Ammon's horn (tissue), 1 donor: ENCODE data around the gene UNC5CL.

ENCODE experiments used
- DNase-seq: peaks from one replicate; pipeline ENCODE4 v3.0.0-alpha.2; 2016; ENCODE audit warnings: low spot score

Gene UNC5CL

GRCh38 chr6:41062056-41062455 is 23.0 kb upstream of the UNC5CL start:
- DNase-seq: no peak

DNA sequence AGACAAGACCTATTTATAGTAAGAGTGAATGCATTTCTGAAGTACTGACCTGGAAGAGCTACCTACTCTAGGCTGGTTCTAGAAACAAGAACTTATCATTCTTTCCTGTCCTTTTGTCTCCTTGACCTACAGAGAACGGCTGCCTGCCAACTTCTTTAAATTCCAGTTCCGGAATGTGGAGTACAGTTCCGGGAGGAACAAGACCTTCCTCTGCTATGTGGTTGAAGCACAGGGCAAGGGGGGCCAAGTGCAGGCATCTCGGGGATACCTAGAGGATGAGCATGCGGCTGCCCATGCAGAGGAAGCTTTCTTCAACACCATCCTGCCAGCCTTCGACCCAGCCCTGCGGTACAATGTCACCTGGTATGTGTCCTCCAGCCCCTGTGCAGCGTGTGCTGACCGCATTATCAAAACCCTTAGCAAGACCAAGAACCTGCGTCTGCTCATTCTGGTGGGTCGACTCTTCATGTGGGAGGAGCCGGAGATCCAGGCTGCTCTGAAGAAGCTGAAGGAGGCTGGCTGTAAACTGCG is 22.2 kb upstream of the UNC5CL start:
- no peak for DNase-seq

GRCh38 chr6:41059556-41059955 is 20.5 kb upstream of the UNC5CL start:
- no peak for DNase-seq

DNA sequence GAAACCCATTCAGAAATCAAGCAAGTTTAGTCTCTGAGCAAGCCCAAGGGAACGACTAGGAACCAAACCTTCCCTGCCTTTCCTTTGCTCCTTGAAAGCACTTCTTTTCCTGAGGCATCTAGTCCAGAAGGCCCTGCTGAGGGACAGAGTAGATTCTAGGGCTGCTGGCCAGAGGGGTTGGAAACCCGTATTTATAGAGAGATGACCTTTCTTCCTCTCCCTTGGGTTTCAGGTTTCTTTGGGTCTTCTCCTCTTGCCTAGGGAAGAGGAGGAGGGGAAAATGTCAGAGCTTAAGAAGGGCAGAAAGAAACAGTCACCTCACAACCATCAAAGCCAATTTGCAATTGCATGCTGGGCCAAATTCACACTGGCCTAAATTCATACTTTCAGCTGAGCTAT is 19.8 kb upstream of the UNC5CL start:
- no peak for DNase-seq

DNA sequence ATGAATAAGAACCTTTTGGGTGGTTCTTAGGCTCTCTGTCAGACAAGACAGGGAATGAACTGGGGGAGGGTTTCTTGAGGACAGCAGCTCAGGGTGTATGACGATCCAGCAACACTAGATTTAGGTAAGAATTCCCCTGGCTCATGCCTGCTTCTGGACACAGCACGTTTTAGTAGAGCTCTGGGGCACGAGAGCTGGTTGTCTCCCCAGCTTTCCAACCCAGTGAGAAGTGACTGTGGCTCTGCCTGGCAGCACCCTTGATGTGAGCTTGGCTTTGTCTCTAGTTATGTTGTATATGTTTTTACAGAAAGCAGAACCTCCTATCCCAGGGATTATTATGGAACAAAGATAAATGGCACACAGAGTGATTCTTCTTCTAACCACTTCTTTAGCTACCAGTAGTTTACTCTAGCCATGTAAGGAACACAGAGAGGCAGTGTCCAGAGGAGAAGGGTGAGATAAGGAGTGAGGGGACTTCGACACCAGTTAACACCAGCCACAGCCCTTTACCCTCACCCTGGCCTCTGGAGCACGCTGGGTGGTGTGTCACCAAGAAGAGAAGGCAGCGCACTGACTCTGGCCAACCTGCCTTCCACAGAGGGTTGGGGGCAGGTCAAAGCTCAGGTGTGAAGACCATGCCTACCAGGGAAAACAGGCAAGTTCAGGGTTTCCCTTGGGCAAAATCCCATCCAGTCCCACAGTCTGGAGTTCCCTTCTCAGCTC is 17.9 kb upstream of the UNC5CL start:
- DNase-seq: no peak

GRCh38 chr6:41055149-41055548 is 16.1 kb upstream of the UNC5CL start:
- DNase-seq: no peak

DNA sequence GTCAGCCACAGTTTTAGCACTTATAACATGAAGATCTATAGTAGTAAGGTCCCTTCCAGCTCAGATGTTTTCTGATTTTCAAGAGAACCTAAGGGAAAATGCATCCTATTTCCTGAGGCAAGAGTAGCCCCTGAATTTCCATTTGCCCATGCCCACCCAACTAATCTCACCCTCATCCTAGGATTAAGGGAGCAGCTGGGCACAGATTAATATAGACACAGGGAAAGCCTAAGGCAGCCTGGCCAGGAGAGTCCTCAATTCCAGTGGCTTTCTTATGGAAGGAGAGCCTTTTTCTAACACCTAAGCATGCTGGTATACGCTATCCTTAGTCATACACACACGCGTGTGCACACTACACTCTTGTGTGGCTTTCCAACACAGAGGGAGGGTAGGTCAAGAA is 15.5 kb upstream of the UNC5CL start:
- no peak for DNase-seq

DNA sequence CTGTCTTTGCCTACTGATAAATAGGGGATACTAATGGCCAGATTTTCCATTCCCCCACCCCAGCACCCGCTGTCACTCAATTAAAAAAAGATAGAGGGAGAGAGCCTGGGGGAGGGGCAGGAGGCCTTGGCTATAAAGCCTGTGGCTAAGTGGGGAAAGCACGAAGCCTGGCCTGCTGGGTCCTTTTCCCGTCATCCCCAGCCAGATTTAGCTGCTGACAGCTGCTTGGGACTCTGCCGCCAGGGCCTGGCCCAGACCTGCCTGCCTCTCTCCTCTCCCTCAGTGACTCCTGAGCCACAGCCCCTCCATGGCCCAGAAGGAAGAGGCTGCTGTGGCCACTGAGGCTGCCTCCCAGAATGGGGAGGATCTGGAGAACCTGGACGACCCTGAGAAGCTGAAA is 14.0 kb upstream of the UNC5CL start, which contains the start of gene APOBEC2:
TSS of gene APOBEC2 (plus strand) at position 162 of the 400 bp plus-strand sequence. CDS start at position 308, 146 bp downstream.
- no peak for DNase-seq

DNA sequence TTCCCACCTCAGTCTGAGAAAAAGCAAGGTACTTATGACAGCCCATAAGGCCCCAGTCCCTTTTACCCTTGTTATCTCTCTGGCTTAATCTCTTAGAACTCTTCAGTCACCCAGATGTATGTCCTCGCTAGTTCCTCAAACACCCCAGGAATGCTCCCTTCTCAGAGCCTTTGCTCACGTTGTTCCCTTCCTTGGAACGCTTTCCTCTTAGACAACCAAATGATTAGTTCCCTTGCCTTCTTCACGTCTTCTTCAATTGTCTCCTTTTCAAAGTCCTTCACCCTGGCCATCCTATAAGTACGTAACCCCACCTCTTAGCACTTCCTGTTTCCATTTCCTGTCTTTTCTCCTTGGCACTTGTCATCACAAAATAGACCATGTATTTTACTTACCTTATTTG is 12.9 kb upstream of the UNC5CL start:
- no peak for DNase-seq

DNA sequence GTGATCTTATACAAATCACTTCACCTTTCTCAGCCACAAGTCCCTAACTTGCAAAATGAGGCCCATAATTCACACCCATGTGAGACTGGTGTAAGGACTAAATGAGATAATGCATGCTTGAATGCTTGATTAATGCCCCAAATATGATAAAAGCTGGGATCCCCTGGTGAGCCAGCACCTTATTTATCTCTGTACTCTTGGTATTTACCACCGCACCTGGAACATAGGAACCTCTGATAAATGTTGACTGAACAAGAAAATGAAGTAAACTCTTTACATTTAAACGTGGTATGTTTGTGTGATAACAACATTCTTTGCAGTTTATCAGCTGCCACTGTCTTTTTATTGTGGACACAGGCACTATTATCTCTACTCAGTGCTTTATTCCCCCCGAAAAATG is 11.5 kb upstream of the UNC5CL start:
- no peak for DNase-seq

DNA sequence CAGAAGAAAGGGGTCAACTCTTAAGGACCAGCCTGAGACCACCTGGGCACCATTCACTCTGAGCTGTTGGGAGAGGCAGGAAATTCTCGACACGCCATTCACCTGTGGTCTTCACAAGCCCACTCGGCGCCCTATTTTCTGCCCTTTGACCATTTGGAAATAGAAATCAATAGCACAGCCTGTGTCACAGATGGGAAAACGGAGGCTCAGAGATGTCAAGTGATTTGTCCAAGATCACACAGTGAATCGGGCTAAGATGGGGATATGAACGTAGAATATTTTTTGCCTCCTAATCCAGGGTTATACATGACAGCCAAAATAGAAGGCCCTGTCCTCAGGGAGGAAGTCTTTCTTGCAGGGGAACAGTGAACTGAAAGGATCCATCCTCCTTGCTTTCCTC is 10.9 kb upstream of the UNC5CL start:
- DNase-seq: no peak

DNA sequence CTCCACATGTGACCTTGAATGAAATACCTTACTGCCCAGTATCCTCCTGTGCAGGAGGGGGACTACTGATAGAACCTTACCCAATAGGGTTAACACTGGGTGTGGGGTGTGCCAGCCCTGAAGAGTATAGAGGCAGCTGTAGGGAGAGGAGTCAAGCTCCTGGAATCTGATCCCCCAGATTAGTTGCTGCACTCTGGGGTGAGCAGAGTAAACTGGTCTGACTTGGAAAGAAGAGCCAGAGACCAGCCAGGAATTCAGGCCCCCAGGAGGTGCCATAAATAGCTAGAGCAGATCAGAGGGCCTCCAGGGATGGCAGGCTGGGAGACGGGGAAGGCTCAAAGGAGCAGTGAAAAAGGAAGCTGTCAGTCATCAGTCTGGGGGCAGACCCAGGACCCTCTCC is 10.5 kb upstream of the UNC5CL start:
- no peak for DNase-seq

- DNase-seq: no peak
Observed at GRCh38 chr6:41047745-41048732, 9.0 kb upstream of the UNC5CL start.

- DNase-seq: no peak
Observed at GRCh38 chr6:41047306-41047705, 8.3 kb upstream of the UNC5CL start.

DNA sequence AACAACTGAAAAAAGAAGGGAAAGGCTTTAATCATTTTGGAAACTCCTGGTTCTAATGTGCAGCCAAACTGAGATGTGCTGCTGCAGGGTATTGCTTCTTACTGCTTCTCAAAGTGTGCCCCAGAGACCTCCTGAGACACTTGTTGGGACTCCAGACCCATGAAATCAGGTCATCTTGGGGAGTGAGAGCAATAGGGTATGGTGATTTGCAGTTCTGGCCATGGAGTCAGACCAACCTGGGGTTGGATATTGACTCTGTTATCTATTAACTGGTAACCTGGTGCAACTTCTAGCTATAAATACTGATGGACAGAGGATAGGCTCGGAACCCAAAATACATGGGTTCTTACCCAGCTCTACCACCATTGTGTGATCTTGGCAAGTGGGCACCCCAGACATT is 7.1 kb upstream of the UNC5CL start:
- no peak for DNase-seq

GRCh38 chr6:41045664-41046063 is 6.6 kb upstream of the UNC5CL start:
- DNase-seq: no peak

DNA sequence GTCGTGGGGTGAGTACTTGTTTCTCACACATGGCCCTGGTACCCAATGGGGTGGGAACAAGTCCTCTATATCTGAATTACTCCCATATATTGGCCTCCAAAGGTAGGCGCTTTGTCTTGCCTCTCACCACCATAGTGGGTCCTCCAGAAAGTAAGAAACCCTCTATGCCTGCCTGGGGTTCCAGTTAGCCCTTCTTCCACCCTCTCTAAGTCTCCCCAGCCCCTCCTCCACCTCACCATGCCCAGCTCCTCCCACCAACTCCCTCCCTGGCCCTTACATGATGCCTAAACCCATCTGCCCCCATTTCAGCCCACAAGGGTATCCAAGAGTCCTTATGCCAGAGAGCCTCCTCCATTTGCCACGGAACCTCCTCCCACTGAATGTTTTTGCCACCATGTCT is 4.1 kb upstream of the UNC5CL start:
- DNase-seq: no peak

GRCh38 chr6:41042226-41043055 is 3.4 kb upstream of the UNC5CL start, which contains the start of gene TSPO2:
TSS of gene TSPO2 (plus strand) at chr6:41042467. CDS start at chr6:41042986, 519 bp downstream.
- no peak for DNase-seq

GRCh38 chr6:41040940-41041536 is 2.0 kb upstream of the UNC5CL start:
- DNase-seq: no peak

DNA sequence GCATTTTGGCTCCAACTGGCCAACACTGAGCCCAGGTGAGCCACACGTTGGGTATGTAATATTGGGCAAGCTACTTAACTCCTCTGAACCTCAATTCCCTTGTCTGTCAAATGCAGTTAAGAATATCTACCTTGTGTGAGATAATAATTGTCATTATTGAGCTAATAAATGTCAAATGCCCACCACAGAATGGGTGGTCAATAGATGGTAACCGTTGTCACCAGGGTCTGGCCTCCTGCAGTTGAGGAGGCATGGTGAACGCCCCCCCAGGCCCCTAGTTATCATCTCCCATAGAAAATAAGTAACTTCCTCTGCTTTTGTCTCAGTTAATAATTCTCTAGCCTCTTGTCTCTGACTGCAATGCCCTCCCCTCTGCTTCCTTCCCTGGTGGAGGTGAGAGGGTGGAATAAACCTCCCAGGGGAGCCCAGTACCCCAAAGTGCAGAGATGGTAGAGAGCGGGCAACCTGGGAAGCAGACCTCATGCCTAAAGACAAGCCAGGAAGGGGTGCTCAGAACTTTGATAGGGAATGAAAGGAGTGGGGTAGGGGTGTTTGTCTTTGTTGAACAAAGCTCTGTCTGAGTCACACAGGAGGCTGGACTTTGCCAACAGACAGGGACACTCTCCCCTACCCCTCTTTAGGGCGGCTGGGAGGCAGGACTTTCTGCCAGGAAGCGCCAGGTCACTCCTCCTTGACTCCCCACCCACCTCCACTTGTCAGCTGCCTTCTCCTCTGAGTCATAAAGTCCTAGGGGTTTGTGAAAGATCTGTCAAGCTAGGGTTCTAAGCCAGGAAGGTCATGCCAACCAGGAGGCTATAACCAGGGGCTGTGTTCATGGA is 1.3 kb upstream of the UNC5CL start:
- no peak for DNase-seq
